Tibial nerve (tissue), 4 donors: Measurements from ENCODE around the gene SLC25A13. TPM values are rescaled to one million over a fixed set of nuclear protein-coding genes. Genes with fewer than 3 reads are reported as not detected.
"Not testable (repeated sequence)": the region's sequence is repeated elsewhere in the genome, so short reads cannot be mapped to it uniquely, and the experiment has no call there.

Experiments
- DNase-seq, 2 donors: peaks; one replicate each; pipeline ENCODE4 v3.0.0-alpha.2; 2019; ENCODE audit warnings: low spot score in 2 of 2
- H3K27ac ChIP-seq, 4 donors: fragments of 200-600 bp; sonication (generic) in 3 of 4; one replicate each; pipeline ENCODE4 v1.5.1; 2017 to 2019; ENCODE audit warnings: mild to moderate bottlenecking in 1 of 4
- H3K27me3 ChIP-seq, 2 donors: fragments of 200-600 bp; sonication (generic) in 1 of 2; one replicate each; pipeline versions ENCODE4 v1.5.1 to v1.6.0; 2017 to 2019
- H3K36me3 ChIP-seq, 3 donors: fragments of 200-600 bp; sonication (generic); one replicate each; pipeline ENCODE4 v1.5.1; 2018 to 2019
- H3K4me1 ChIP-seq, 4 donors: fragments of 200-600 bp; sonication (generic) in 3 of 4; one replicate each; pipeline ENCODE4 v1.5.1; 2017 to 2019
- H3K4me3 ChIP-seq, 4 donors: fragments of 200-600 bp; sonication (generic) in 3 of 4; one replicate each; pipeline ENCODE4 v1.5.1; 2017 to 2019; ENCODE audit warnings: mild to moderate bottlenecking in 1 of 4, moderate library complexity in 1 of 4
- H3K9me3 ChIP-seq, 4 donors: fragments of 200-600 bp; sonication (generic) in 3 of 4; one replicate each; pipeline ENCODE4 v1.5.1; 2017 to 2019
- CTCF ChIP-seq, 5 experiments: fragments of 200-600 bp in 3 of 5; fragments of 450-650 bp in 2 of 5; sonication (generic) in 3 of 5; IDR thresholded peaks; one replicate each; pipeline ENCODE4 v1.5.1; 2016 to 2019; ENCODE audit warnings: antibody characterized with exemption in 5 of 5, mild to moderate bottlenecking in 3 of 5, moderate library complexity in 2 of 5
- EP300 ChIP-seq, 2 donors: sonication (generic); formaldehyde crosslinking; IDR thresholded peaks; one replicate each; pipeline ENCODE4 v1.6.1; 2017; ENCODE audit warnings: antibody characterized with exemption in 2 of 2, mild to moderate bottlenecking in 1 of 2
- POLR2A ChIP-seq, 2 donors: fragments of 450-650 bp; IDR thresholded peaks; one replicate each; pipeline ENCODE4 v1.6.1; 2017; ENCODE audit warnings: antibody characterized with exemption in 2 of 2, mild to moderate bottlenecking in 2 of 2, moderate library complexity in 2 of 2
- WGBS, 2 donors: methylation state at CpG; one replicate each; pipeline ENCODE4 v1.1.5; 2018; 5-methylcytosine and 5-hydroxymethylcytosine counted together
- total RNA-seq, 4 donors: library from RNA; depleted of rRNA; stranded (reverse); fragments of >200 nt; gene quantifications; one replicate each; pipeline ENCODE4 v1.1.0, GENCODE V29; 2016

The SLC25A13 gene
- total RNA-seq, 4 donors from 2014 or later, result 22.2 to 42.2 (median 29.6) TPM

GRCh38 chr7:96169439-96169838, 152.5 kb downstream of the SLC25A13 start:
- Histone ChIP-seq H3K9me3 (no peaks in the 10 kb centered on the region), H3K4me1 (peaks cover 0 to 6% (median 0%) of the 10 kb centered on the region in 4 donors), H3K4me3 (no peak overlapping the region), H3K27me3 (no peaks in the 10 kb centered on the region), H3K36me3 (peaks cover 0 to 54% (median 0%) of the 10 kb centered on the region in 3 donors), H3K27ac (peak overlapping the region in 1 of 4 donors; percentile 46)
- DNase-seq, result no peak
- TF ChIP-seq POLR2A (IDR thresholded peaks at IDR 0.05) (no peak), CTCF (IDR thresholded peaks at IDR 0.05) (no peak), EP300 (IDR thresholded peaks at IDR 0.05) (no peak)
- 24 to 37% methylated on average over 5 of the region's 5 CpGs for WGBS, 2 donors

- Histone ChIP-seq H3K27ac (no peak overlapping the region), H3K9me3 (no peaks in the 10 kb centered on the region), H3K27me3 (no peaks in the 10 kb centered on the region), H3K4me1 (peaks cover 0 to 6% (median 0%) of the 10 kb centered on the region in 4 donors), H3K36me3 (peaks cover 0 to 54% (median 0%) of the 10 kb centered on the region in 3 donors), H3K4me3 (no peak overlapping the region)
- 92 to 100% methylated on average over 1 of the region's 1 CpG for WGBS, 2 donors
- TF ChIP-seq CTCF (IDR thresholded peaks at IDR 0.05) (no peak), EP300 (IDR thresholded peaks at IDR 0.05) (no peak), POLR2A (IDR thresholded peaks at IDR 0.05) (no peak)
- no peak for DNase-seq
Measured at GRCh38 chr7:96167424-96167823, 154.5 kb downstream of the SLC25A13 start.

- Histone ChIP-seq H3K36me3 (peaks cover 0 to 47% (median 0%) of the 10 kb centered on the region in 3 donors), H3K27ac (no peak overlapping the region), H3K4me3 (no peak overlapping the region), H3K4me1 (no peaks in the 10 kb centered on the region), H3K27me3 (no peaks in the 10 kb centered on the region), H3K9me3 (no peaks in the 10 kb centered on the region)
- 96 to 97% methylated on average over 3 of the region's 3 CpGs for WGBS, 2 donors
- no peak for DNase-seq
- no peak for TF ChIP-seq CTCF (IDR thresholded peaks at IDR 0.05)
- TF ChIP-seq EP300 (IDR thresholded peaks at IDR 0.05), result no peak
- no peak for TF ChIP-seq POLR2A (IDR thresholded peaks at IDR 0.05)
Measured at GRCh38 chr7:96161897-96162296, 160.0 kb downstream of the SLC25A13 start.

- no peak for TF ChIP-seq EP300 (IDR thresholded peaks at IDR 0.05)
- no peak for TF ChIP-seq POLR2A (IDR thresholded peaks at IDR 0.05)
- peaks cover 0 to 44% (median 0%) of the 10 kb centered on the region in 3 donors for H3K36me3 ChIP-seq
- no peak overlapping the region for H3K27ac ChIP-seq
- H3K4me1 ChIP-seq, result no peaks in the 10 kb centered on the region
- no peaks in the 10 kb centered on the region for H3K27me3 ChIP-seq
- WGBS, 2 donors, result 81 to 94% methylated on average over 1 of the region's 1 CpG
- H3K4me3 ChIP-seq, result no peak overlapping the region
- no peak for DNase-seq
- no peaks in the 10 kb centered on the region for H3K9me3 ChIP-seq
Measured at GRCh38 chr7:96157856-96158255, 164.0 kb downstream of the SLC25A13 start.

GRCh38 chr7:96154506-96154905, 167.4 kb downstream of the SLC25A13 start:
- H3K9me3 ChIP-seq, H3K27me3 ChIP-seq, H3K27ac ChIP-seq, H3K4me3 ChIP-seq, H3K4me1 ChIP-seq, DNase-seq: not testable (repeated sequence)
- H3K36me3 ChIP-seq, result peaks cover 0 to 51% (median 0%) of the 10 kb centered on the region in 3 donors
- WGBS, 2 donors, result 88 to 90% methylated on average over 6 of the region's 6 CpGs

- no peaks in the 10 kb centered on the region for H3K9me3 ChIP-seq
- H3K27ac ChIP-seq, result no peak overlapping the region
- 95 to 96% methylated on average over 5 of the region's 5 CpGs for WGBS, 2 donors
- DNase-seq, result no peak
- no peak for TF ChIP-seq EP300 (IDR thresholded peaks at IDR 0.05)
- TF ChIP-seq POLR2A (IDR thresholded peaks at IDR 0.05), result no peak
- no peak for TF ChIP-seq CTCF (IDR thresholded peaks at IDR 0.05)
- no peaks in the 10 kb centered on the region for H3K27me3 ChIP-seq
- H3K4me3 ChIP-seq, result no peak overlapping the region
- H3K36me3 ChIP-seq, result peaks cover 0 to 45% (median 0%) of the 10 kb centered on the region in 3 donors
- no peaks in the 10 kb centered on the region for H3K4me1 ChIP-seq
Measured at GRCh38 chr7:96152706-96153105, 169.2 kb downstream of the SLC25A13 start.
